GM20000 (cell line): ENCODE data around the gene SFRP2.

Experiments
- DNase-seq: peaks from one replicate; pipeline ENCODE4 v3.0.0; 2012; ENCODE audit warnings: low spot score
- CTCF ChIP-seq: IDR thresholded peaks from 2 replicates; pipeline ENCODE4 v1.5.1; 2012; ENCODE audit warnings: mild to moderate bottlenecking, control low read depth; ENCODE audit errors: extremely low read depth, missing control alignments

SFRP2 gene

GRCh38 chr4:153745651-153746050 is 43.2 kb downstream of the SFRP2 start:
- DNase-seq: no peak
- no peak for TF ChIP-seq CTCF

- no peak for TF ChIP-seq CTCF
- no peak for DNase-seq
These were observed 47.3 kb downstream of the SFRP2 start for GRCh38 chr4:153741541-153741940.

GRCh38 chr4:153735906-153736461 is 52.9 kb downstream of the SFRP2 start:
- TF ChIP-seq CTCF: no peak

GRCh38 chr4:153733751-153734448 is 55.0 kb downstream of the SFRP2 start:
- no peak for TF ChIP-seq CTCF
- DNase-seq: no peak

More at GRCh38 chr4:153735906-153736461, 52.9 kb downstream of the SFRP2 start:
- DNase-seq: no peak

GRCh38 chr4:153731239-153731638 is 57.6 kb downstream of the SFRP2 start:
- TF ChIP-seq CTCF: no peak
- DNase-seq: no peak
